ENCODE results near the gene ZNF335.

GRCh38 chr20:45902199-45902701, 69.8 kb downstream of the ZNF335 start:
- TF ChIP-seq CSRNP3 (CRISPR knock-in tag; IDR thresholded peaks at IDR 0.05) (no peak), CREB5 (CRISPR knock-in tag; IDR thresholded peaks at IDR 0.05; ENCODE audit: low read depth) (no peak), SNAI2 (CRISPR knock-in tag; IDR thresholded peaks at IDR 0.05) (no peak), ZNF8 (CRISPR knock-in tag; IDR thresholded peaks at IDR 0.05) (no peak), TOX (CRISPR knock-in tag; IDR thresholded peaks at IDR 0.05; ENCODE audit: borderline replicate concordance) (no peak), ISL1 (CRISPR knock-in tag; IDR thresholded peaks at IDR 0.05) (no peak), ZFP30 (CRISPR knock-in tag; IDR thresholded peaks at IDR 0.05) (no peak), TCF4 (CRISPR knock-in tag; IDR thresholded peaks at IDR 0.05; ENCODE audit: borderline replicate concordance) (no peak), POU6F1 (CRISPR knock-in tag; IDR thresholded peaks at IDR 0.05; ENCODE audit: borderline replicate concordance, low read depth) (no peak)
